ENCODE results near the gene MAMLD1. TPM values are rescaled to one million over a fixed set of nuclear protein-coding genes. Genes with fewer than 3 reads are reported as not detected.

The MAMLD1 gene
- total and polyA plus RNA-seq, 9 of the 15 experiments (the other 6 are each of a cell fraction or from before 2014, with no cell fraction given): 0.12 to 0.18 TPM; not detected in 7

GRCh38 chrX:150355913-150356312, 7.2 kb upstream of the MAMLD1 start:
- 0% methylated on average over 3 of the region's 3 CpGs for WGBS (ENCODE audit: insufficient coverage, low coverage, missing lambda C conversion rate)
- H3K9ac ChIP-seq (ENCODE audit: insufficient read depth in 1 of 2, low read depth in 2 of 2, low read length in 2 of 2): no peak overlapping the region
- in situ Hi-C loops (cut with MboI): no loop called here
- H3K9me3 ChIP-seq (replicated peaks; ENCODE audit: control insufficient read depth, insufficient read depth, low read depth, low read length): no peaks in the 10 kb centered on the region
- H4K20me1 ChIP-seq (replicated peaks; ENCODE audit: control insufficient read depth, insufficient read depth, low read length): no peaks in the 10 kb centered on the region
- DNase-seq (ENCODE audit: extremely low read depth in 1 of 4, low spot score in 3 of 4) (no peak), FAIRE-seq (no peak), ATAC-seq (no peak)
- no peak overlapping the region for H2AFZ ChIP-seq (ENCODE audit: low read depth, low read length)
- no peak overlapping the region for H3K27ac ChIP-seq (ENCODE audit: extremely low read depth, low read depth, low read length)
- H3K4me3 ChIP-seq: no peak overlapping the region
- TF ChIP-seq, protein P1, sequence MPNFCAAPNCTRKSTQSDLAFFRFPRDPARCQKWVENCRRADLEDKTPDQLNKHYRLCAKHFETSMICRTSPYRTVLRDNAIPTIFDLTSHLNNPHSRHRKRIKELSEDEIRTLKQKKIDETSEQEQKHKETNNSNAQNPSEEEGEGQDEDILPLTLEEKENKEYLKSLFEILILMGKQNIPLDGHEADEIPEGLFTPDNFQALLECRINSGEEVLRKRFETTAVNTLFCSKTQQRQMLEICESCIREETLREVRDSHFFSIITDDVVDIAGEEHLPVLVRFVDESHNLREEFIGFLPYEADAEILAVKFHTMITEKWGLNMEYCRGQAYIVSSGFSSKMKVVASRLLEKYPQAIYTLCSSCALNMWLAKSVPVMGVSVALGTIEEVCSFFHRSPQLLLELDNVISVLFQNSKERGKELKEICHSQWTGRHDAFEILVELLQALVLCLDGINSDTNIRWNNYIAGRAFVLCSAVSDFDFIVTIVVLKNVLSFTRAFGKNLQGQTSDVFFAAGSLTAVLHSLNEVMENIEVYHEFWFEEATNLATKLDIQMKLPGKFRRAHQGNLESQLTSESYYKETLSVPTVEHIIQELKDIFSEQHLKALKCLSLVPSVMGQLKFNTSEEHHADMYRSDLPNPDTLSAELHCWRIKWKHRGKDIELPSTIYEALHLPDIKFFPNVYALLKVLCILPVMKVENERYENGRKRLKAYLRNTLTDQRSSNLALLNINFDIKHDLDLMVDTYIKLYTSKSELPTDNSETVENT (CRISPR knock-in tag; IDR thresholded peaks at IDR 0.05): no peak
- TF ChIP-seq, protein P2, sequence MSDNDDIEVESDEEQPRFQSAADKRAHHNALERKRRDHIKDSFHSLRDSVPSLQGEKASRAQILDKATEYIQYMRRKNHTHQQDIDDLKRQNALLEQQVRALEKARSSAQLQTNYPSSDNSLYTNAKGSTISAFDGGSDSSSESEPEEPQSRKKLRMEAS (CRISPR knock-in tag; IDR thresholded peaks at IDR 0.05): no peak
- TF ChIP-seq DMBX1 (CRISPR knock-in tag; IDR thresholded peaks at IDR 0.05; ENCODE audit: borderline replicate concordance) (no peak), SNIP1 (IDR thresholded peaks at IDR 0.05; ENCODE audit: low read depth) (no peak), NR2F6 (CRISPR knock-in tag; IDR thresholded peaks at IDR 0.05) (no peak), POLR2AphosphoS5 (IDR thresholded peaks at IDR 0.05; ENCODE audit: control insufficient read depth, insufficient read depth, low read depth, low read length) (no peak), HCFC1 (IDR thresholded peaks at IDR 0.05; ENCODE audit: low read depth, low read length) (no peak), MTF1 (CRISPR knock-in tag; IDR thresholded peaks at IDR 0.05; ENCODE audit: borderline replicate concordance) (no peak), HMG20B (CRISPR knock-in tag; IDR thresholded peaks at IDR 0.05) (no peak), FOXM1 (IDR thresholded peaks at IDR 0.05; ENCODE audit: low read depth) (no peak), FOXM1 (CRISPR knock-in tag; IDR thresholded peaks at IDR 0.05; ENCODE audit: low read depth) (no peak), FOSL1 (tag; conservative IDR thresholded peaks at IDR 0.05) (no peak), SRSF9 (IDR thresholded peaks at IDR 0.05; ENCODE audit: borderline replicate concordance, low read depth, low read length) (no peak), BHLHE40 (IDR thresholded peaks at IDR 0.05; ENCODE audit: low read length) (no peak), RBFOX2 (IDR thresholded peaks at IDR 0.05; ENCODE audit: low read depth, low read length) (no peak), MECOM (CRISPR knock-in tag; IDR thresholded peaks at IDR 0.05) (no peak), POLR3G (IDR thresholded peaks at IDR 0.05; ENCODE audit: extremely low read depth, insufficient read length, insufficient replicate concordance) (no peak), SMARCA4 (IDR thresholded peaks at IDR 0.05) (no peak)
- TF ChIP-seq, protein P3, sequence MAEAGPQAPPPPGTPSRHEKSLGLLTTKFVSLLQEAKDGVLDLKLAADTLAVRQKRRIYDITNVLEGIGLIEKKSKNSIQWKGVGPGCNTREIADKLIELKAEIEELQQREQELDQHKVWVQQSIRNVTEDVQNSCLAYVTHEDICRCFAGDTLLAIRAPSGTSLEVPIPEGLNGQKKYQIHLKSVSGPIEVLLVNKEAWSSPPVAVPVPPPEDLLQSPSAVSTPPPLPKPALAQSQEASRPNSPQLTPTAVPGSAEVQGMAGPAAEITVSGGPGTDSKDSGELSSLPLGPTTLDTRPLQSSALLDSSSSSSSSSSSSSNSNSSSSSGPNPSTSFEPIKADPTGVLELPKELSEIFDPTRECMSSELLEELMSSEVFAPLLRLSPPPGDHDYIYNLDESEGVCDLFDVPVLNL (CRISPR knock-in tag; IDR thresholded peaks at IDR 0.05; ENCODE audit: low read depth): no peak
- H3K79me2 ChIP-seq (ENCODE audit: control insufficient read depth, insufficient read depth, low read length): no peaks in the 10 kb centered on the region
- no peaks in the 10 kb centered on the region for H3K4me1 ChIP-seq (replicated peaks in 1 of 2; ENCODE audit: control insufficient read depth in 2 of 2, insufficient read depth in 2 of 2, low read length in 2 of 2)
- H3K36me3 ChIP-seq (ENCODE audit: control insufficient read depth, insufficient read depth, low read length): no peaks in the 10 kb centered on the region
- intact Hi-C loops (cut with micrococcal nuclease): no loop called here
- ChIA-PET CTCF (ENCODE audit: low intra/inter-chr PET ratio) (no interaction called here), POLR2A (no interaction called here)
- peaks cover 0 to 15% of the 10 kb centered on the region in 2 experiments; a peak in 2 of 5 replicates for H3K27me3 ChIP-seq (ENCODE audit: control insufficient read depth in 2 of 2, insufficient read depth in 2 of 2, low read length in 2 of 2)
- no peak overlapping the region for H3K4me2 ChIP-seq (ENCODE audit: insufficient read depth, low read length)
- H3K9me1 ChIP-seq (ENCODE audit: control insufficient read depth, insufficient read depth, low read length): no peaks in the 10 kb centered on the region
- BruUV-seq (replicated peaks): no TSS peak

All from K562 (cell line).